Stomach (tissue), 9 donors: ENCODE data around the gene STPG2. TPM values are rescaled to one million over a fixed set of nuclear protein-coding genes. Genes with fewer than 3 reads are reported as not detected.

Source experiments
- DNase-seq, 2 donors: peaks; one replicate each; pipeline versions ENCODE4 v3.0.0 to v3.0.0-alpha.2; 2013 to 2019
- H3K27ac ChIP-seq, 5 donors: fragments of 200-600 bp in 4 of 5; sonication (generic) in 4 of 5; one replicate each; pipeline ENCODE4 v1.5.1; 2013 to 2019; ENCODE audit warnings: mild to moderate bottlenecking in 1 of 5, moderate library complexity in 1 of 5
- H3K27me3 ChIP-seq, 3 donors: fragments of 200-600 bp; sonication (generic); one replicate each; pipeline ENCODE4 v1.5.1; 2017 to 2019; ENCODE audit warnings: mixed run types in 1 of 3
- H3K36me3 ChIP-seq, 4 donors: fragments of 200-600 bp; sonication (generic); 1 replicate in 3 of 4; 2 replicates in 1 of 4; pipeline ENCODE4 v1.5.1; 2016 to 2019
- H3K4me1 ChIP-seq, 4 donors: fragments of 200-600 bp; sonication (generic); one replicate each; pipeline ENCODE4 v1.5.1; 2016 to 2019
- H3K4me3 ChIP-seq, 4 donors: fragments of 200-600 bp; sonication (generic) in 3 of 4; one replicate each; pipeline ENCODE4 v1.5.1; 2016 to 2019; ENCODE audit warnings: mild to moderate bottlenecking in 1 of 4
- H3K9me3 ChIP-seq, 4 donors: fragments of 200-600 bp; sonication (generic); one replicate each; pipeline ENCODE4 v1.5.1; 2016 to 2019
- EP300 ChIP-seq: sonication (generic); formaldehyde crosslinking; IDR thresholded peaks from one replicate; pipeline ENCODE4 v1.6.1; 2017; ENCODE audit warnings: antibody characterized with exemption
- POLR2A ChIP-seq, 4 donors: fragments of 450-650 bp; IDR thresholded peaks; one replicate each; pipeline ENCODE4 v1.6.1; 2016; ENCODE audit warnings: antibody characterized with exemption in 4 of 4, control low read depth in 2 of 4, mild to moderate bottlenecking in 1 of 4, moderate library complexity in 1 of 4
- POLR2AphosphoS5 ChIP-seq, 3 donors: sonication (generic); formaldehyde crosslinking; IDR thresholded peaks; one replicate each; pipeline ENCODE4 v1.6.1; 2016; ENCODE audit warnings: antibody characterized with exemption in 3 of 3
- WGBS, 5 donors: extraction: QIAGEN DNeasy Blood & Tissue Kit in 3 of 5; methylation state at CpG; one replicate each; pipeline versions ENCODE4 v1.1.5 to v1.1.7; 2013 to 2018; 5-methylcytosine and 5-hydroxymethylcytosine counted together
- intact Hi-C: fragments of 100-400 bp; cut with DNase I; formaldehyde crosslinking; loops from one replicate; pipeline ENCODE4 v1.15.1; 2023; ENCODE audit warnings: low total_unique reads
- polyA plus RNA-seq, 3 donors: library from polyadenylated mRNA; stranded (reverse); fragments of 200-250 nt; gene quantifications; one replicate each; pipeline ENCODE4 v1.2.3, GENCODE V29; 2013
- total RNA-seq, 5 donors: library from RNA; depleted of rRNA; stranded (reverse); fragments of >200 nt; gene quantifications; one replicate each; pipeline versions ENCODE4 v1.1.0 to v1.2.3, GENCODE V29; 2014 to 2016
- TF ChIP-seq, protein P1 (sequence below), 7 experiments: fragments of 450-650 bp in 4 of 7; fragments of 200-600 bp in 3 of 7; sonication (generic) in 3 of 7; IDR thresholded peaks; one replicate each; pipeline ENCODE4 v1.5.1; 2016 to 2019; ENCODE audit warnings: antibody characterized with exemption in 7 of 7, control low read depth in 2 of 7, mild to moderate bottlenecking in 1 of 7
- donor health status: healthy with polysubstance abuse.
- donor health status: Bipolar disorder and iron deficiency.
- donor health status: healthy.

Gene STPG2
- total and polyA plus RNA-seq, 8 donors: 0.05 to 0.89 (median 0.49) TPM; not detected in 4

DNA sequence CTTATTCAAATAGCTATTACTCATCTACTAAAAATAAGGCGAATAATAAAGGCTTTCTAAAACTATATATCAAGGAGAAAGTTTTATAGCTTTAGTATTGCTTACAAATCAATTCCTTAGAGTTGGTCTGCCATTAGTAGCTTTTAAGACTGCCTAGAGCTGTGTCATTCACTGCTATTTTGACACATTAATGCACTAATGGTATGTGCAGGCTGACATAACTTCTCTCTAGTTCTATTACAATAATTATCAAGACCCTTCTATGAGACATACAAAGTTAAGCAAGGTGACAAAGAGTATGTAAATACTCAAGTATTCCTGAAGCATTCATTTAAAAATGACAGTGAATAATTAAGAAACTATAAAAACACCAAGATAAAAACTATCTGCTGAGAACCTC lies 625.3 kb downstream of the STPG2 start:
- no peaks in the 10 kb centered on the region for H3K36me3 ChIP-seq
- H3K27ac ChIP-seq: no peak overlapping the region
- no peak overlapping the region for H3K4me3 ChIP-seq
- TF ChIP-seq, protein P1, sequence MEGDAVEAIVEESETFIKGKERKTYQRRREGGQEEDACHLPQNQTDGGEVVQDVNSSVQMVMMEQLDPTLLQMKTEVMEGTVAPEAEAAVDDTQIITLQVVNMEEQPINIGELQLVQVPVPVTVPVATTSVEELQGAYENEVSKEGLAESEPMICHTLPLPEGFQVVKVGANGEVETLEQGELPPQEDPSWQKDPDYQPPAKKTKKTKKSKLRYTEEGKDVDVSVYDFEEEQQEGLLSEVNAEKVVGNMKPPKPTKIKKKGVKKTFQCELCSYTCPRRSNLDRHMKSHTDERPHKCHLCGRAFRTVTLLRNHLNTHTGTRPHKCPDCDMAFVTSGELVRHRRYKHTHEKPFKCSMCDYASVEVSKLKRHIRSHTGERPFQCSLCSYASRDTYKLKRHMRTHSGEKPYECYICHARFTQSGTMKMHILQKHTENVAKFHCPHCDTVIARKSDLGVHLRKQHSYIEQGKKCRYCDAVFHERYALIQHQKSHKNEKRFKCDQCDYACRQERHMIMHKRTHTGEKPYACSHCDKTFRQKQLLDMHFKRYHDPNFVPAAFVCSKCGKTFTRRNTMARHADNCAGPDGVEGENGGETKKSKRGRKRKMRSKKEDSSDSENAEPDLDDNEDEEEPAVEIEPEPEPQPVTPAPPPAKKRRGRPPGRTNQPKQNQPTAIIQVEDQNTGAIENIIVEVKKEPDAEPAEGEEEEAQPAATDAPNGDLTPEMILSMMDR (IDR thresholded peaks at IDR 0.05): no peak
- no peak for TF ChIP-seq POLR2AphosphoS5 (IDR thresholded peaks at IDR 0.05)
- TF ChIP-seq POLR2A (IDR thresholded peaks at IDR 0.05): no peak
- no peak for TF ChIP-seq EP300
- H3K4me1 ChIP-seq: no peaks in the 10 kb centered on the region
- WGBS, 5 donors: 83 to 95% (median 88%) methylated on average over 1 of the region's 1 CpG
- intact Hi-C loops: no loop called here
- H3K27me3 ChIP-seq: no peaks in the 10 kb centered on the region
- no peaks in the 10 kb centered on the region for H3K9me3 ChIP-seq
- DNase-seq: no peak

DNA sequence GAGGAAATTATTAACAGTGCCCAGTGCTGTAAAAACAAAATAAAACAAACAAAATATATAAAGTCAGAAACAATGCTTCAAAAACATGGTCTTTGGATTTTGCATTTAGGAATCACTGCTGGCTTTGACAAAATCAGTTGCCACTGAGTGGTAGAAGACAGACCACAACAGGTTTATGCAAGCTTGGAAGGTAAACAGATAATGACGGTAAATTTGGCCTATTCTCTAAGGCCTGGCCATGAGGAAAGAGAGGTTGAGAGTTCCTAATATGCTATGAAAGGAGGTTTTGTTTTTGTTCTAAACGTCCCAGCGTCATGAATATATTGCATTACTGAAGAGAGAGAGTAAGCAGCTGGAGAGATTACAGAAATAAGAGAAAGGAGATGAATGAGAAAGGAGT lies 629.4 kb downstream of the STPG2 start:
- WGBS, 5 donors: 53 to 67% (median 62%) methylated on average over 3 of the region's 3 CpGs
- Histone ChIP-seq H3K27ac (no peak overlapping the region), H3K4me1 (no peaks in the 10 kb centered on the region), H3K36me3 (no peaks in the 10 kb centered on the region), H3K4me3 (no peak overlapping the region), H3K9me3 (no peaks in the 10 kb centered on the region), H3K27me3 (no peaks in the 10 kb centered on the region)
- no peak for DNase-seq
- intact Hi-C loops: no loop called here
- TF ChIP-seq, protein P1 (IDR thresholded peaks at IDR 0.05): no peak
- TF ChIP-seq EP300: no peak
- TF ChIP-seq POLR2AphosphoS5 (IDR thresholded peaks at IDR 0.05): no peak
- TF ChIP-seq POLR2A (IDR thresholded peaks at IDR 0.05): no peak

Other genes starting within 250 kb of the STPG2 start
- 10 to 100 TPM in 3 of 5 donors, 1 to 10 TPM in 2; 8.7 to 49.9 (median 20.0) TPM for gene RAP1GDS1, start 117.9 kb upstream of the STPG2 start, total RNA-seq
- 10 to 100 TPM; 11.4 to 14.9 (median 12.8) TPM for gene RAP1GDS1, start 117.9 kb upstream of the STPG2 start, polyA plus RNA-seq